B cell (primary cell): ENCODE measurements around the gene BCL2. TPM values are rescaled to one million over a fixed set of nuclear protein-coding genes. Genes with fewer than 3 reads are reported as not detected.

Experiments used
- ATAC-seq: fragments of 200-7000 bp; cut with Tn5 transposase; one replicate; pipeline ENCODE4 v1.10.0; 2021; ENCODE audit warnings: low read depth, mild to moderate bottlenecking, moderate number of reproducible peaks, moderate library complexity
- CTCF ChIA-PET: fragments of 350-600 bp; sonication (Branson Sonifier 250); formaldehyde crosslinking; loops from one replicate; lab custom pipeline; 2021; ENCODE audit warnings: antibody characterized with exemption, inconsistent platforms; lab: Charles Lee
- POLR2A ChIA-PET: fragments of 350-600 bp; sonication (Branson Sonifier 250); formaldehyde crosslinking; loops from one replicate; lab custom pipeline; 2021; ENCODE audit warnings: antibody characterized with exemption; lab: Charles Lee
- DNase-seq: peaks from one replicate; pipeline ENCODE4 v3.0.0; 2013
- H2AFZ ChIP-seq: 2 replicates; pipeline ENCODE4 v1.6.1; 2012; ENCODE audit warnings: mild to moderate bottlenecking, low read depth, low read length; ENCODE audit not compliant: insufficient read depth, poor library complexity, severe bottlenecking
- H3K27ac ChIP-seq, 2 donors: 1 replicate in 1 of 2; 2 replicates in 1 of 2; pipeline ENCODE4 v1.5.1; 2012 to 2013; ENCODE audit warnings: low read length in 2 of 2, mild to moderate bottlenecking in 2 of 2, moderate library complexity in 1 of 2
- H3K27me3 ChIP-seq, 4 experiments: fragments of 200-600 bp in 1 of 4; sonication (generic) in 1 of 4; replicated peaks in 1 of 4; 1 replicate in 2 of 4; 2 replicates in 2 of 4; pipeline versions ENCODE4 v1.6.1 to v1.7.0; 2013 to 2016; ENCODE audit warnings: low read length in 3 of 4, mild to moderate bottlenecking in 2 of 4, mixed read lengths in 1 of 4, moderate library complexity in 1 of 4; ENCODE audit not compliant: insufficient read depth in 4 of 4, control insufficient read depth in 3 of 4; ENCODE audit errors: control extremely low read depth in 1 of 4
- H3K36me3 ChIP-seq, 2 experiments: replicated peaks in 1 of 2; 1 replicate in 1 of 2; 2 replicates in 1 of 2; pipeline versions ENCODE4 v1.6.1 to v1.7.1; 2013; ENCODE audit warnings: low read length in 1 of 2; ENCODE audit not compliant: insufficient read depth in 2 of 2, control insufficient read depth in 1 of 2; ENCODE audit errors: control extremely low read depth in 1 of 2, extremely low read depth in 1 of 2
- H3K4me1 ChIP-seq, 2 donors: fragments of 200-600 bp in 1 of 2; sonication (generic) in 1 of 2; 1 replicate in 1 of 2; 2 replicates in 1 of 2; pipeline versions ENCODE4 v1.5.1 to v1.6.1; 2013 to 2017; ENCODE audit warnings: low read length in 2 of 2; ENCODE audit not compliant: control insufficient read depth in 2 of 2, insufficient read depth in 2 of 2
- H3K4me2 ChIP-seq: replicated peaks from 2 replicates; pipeline ENCODE3; 2012; ENCODE audit warnings: mild to moderate bottlenecking, low read depth, low read length; ENCODE audit not compliant: poor library complexity, severe bottlenecking
- H3K4me3 ChIP-seq, 5 experiments: fragments of 200-600 bp in 1 of 5; sonication (generic) in 1 of 5; 1 replicate in 3 of 5; 2 replicates in 2 of 5; pipeline versions ENCODE4 v1.5.1 to v1.7.0; 2011 to 2016; ENCODE audit warnings: low read length in 4 of 5, mild to moderate bottlenecking in 4 of 5, low read depth in 2 of 5, control low read depth in 1 of 5, moderate library complexity in 1 of 5; ENCODE audit not compliant: insufficient read depth in 1 of 5; ENCODE audit errors: control extremely low read depth in 1 of 5, extremely low read depth in 1 of 5
- H3K79me2 ChIP-seq: fragments of 200-600 bp; sonication (generic); one replicate; pipeline ENCODE4 v1.6.0; 2016; ENCODE audit warnings: low read length; ENCODE audit not compliant: control insufficient read depth, insufficient read depth
- H3K9ac ChIP-seq: fragments of 200-600 bp; sonication (generic); 2 replicates; pipeline ENCODE4 v1.6.1; 2017; ENCODE audit warnings: mild to moderate bottlenecking, low read length, moderate library complexity
- H3K9me3 ChIP-seq, 3 donors: one replicate each; pipeline versions ENCODE4 v1.6.1 to v1.7.1; 2013; ENCODE audit warnings: low read length in 2 of 3; ENCODE audit not compliant: control insufficient read depth in 2 of 3, insufficient read depth in 1 of 3; ENCODE audit errors: control extremely low read depth in 1 of 3
- H4K20me1 ChIP-seq: 2 replicates; pipeline ENCODE4 v1.6.0; 2012; ENCODE audit warnings: mild to moderate bottlenecking, low read length; ENCODE audit not compliant: insufficient read depth, control insufficient read depth, poor library complexity, severe bottlenecking
- H3K27ac Mint-ChIP-seq: one replicate; pipeline ENCODE4 v1.8.0; 2021; ENCODE audit warnings: mixed read lengths
- H3K27me3 Mint-ChIP-seq: one replicate; pipeline ENCODE4 v1.8.0; 2021; ENCODE audit warnings: mixed read lengths
- H3K4me1 Mint-ChIP-seq: one replicate; pipeline ENCODE4 v1.8.0; 2021; ENCODE audit warnings: mixed read lengths
- H3K4me3 Mint-ChIP-seq: one replicate; pipeline ENCODE4 v1.8.0; 2021; ENCODE audit warnings: mixed read lengths
- H3K9me3 Mint-ChIP-seq: one replicate; pipeline ENCODE4 v1.8.0; 2022; ENCODE audit warnings: mixed read lengths; ENCODE audit not compliant: insufficient read depth
- CTCF ChIP-seq: fragments of 200-600 bp; IDR thresholded peaks from one replicate; pipeline ENCODE4 v1.8.0; 2022; ENCODE audit warnings: antibody characterized with exemption, mild to moderate bottlenecking
- EZH2 ChIP-seq: IDR thresholded peaks from 2 replicates; pipeline ENCODE4 v1.6.1; 2012; ENCODE audit warnings: borderline replicate concordance, low read depth, mild to moderate bottlenecking, moderate library complexity, low read length; ENCODE audit not compliant: insufficient read depth, poor library complexity, severe bottlenecking
- WGBS: methylation state at CpG from one replicate; pipeline ENCODE4 v1.1.5; 2013; ENCODE audit warnings: missing lambda C conversion rate; ENCODE audit not compliant: insufficient coverage; 5-methylcytosine and 5-hydroxymethylcytosine counted together
- intact Hi-C: fragments of 100-400 bp; cut with micrococcal nuclease; formaldehyde crosslinking; loops from one replicate; pipeline ENCODE4 v1.10.0; 2022
- polyA plus RNA-seq: library from polyadenylated mRNA; depleted of rRNA; stranded (reverse); fragments of >200 nt; gene quantifications from 2 replicates; pipeline ENCODE4 v1.2.3, GENCODE V29; 2012
- total RNA-seq, 2 donors: library from RNA; stranded (reverse); fragments of 120-200 nt in 1 of 2; gene quantifications; 1 replicate in 1 of 2; 2 replicates in 1 of 2; pipeline versions ENCODE4 v1.2.3 to v1.2.4, GENCODE V29; 2013 to 2022

BCL2 gene
- total and polyA plus RNA-seq, 2 donors (not counting 1 experiment from before 2014, with no cell fraction given): 27.6 to 144 TPM

- H3K4me1 ChIP-seq: peaks cover 4 to 8% of the 10 kb centered on the region in 2 donors
- intact Hi-C loops: loop anchor here (1.0 to 10.0 kb wide), 6 partner anchors 11 to 192 kb away; no protein-coding TSS in a partner anchor
- TF ChIP-seq EZH2 (no peak), CTCF (peak; percentile 80)
- H3K79me2 ChIP-seq: peaks cover 62% of the 10 kb centered on the region
- H2AFZ ChIP-seq: no peak overlapping the region
- peaks cover 30% of the 10 kb centered on the region for H3K4me1 Mint-ChIP-seq
- ChIA-PET POLR2A (interaction anchor here (2.3 kb wide), 2 partner anchors 187 to 192 kb away, joined by 10 to 19 read pairs; partner anchors contain the start of gene BCL2), CTCF (interaction anchor here (0.5 to 10.4 kb wide), 38 partner anchors 8 to 308 kb away, joined by 3 to 165 read pairs (median 4); partner anchors contain the start of gene BCL2)
- no peak overlapping the region for H3K4me3 Mint-ChIP-seq
- no peaks in the 10 kb centered on the region for H3K9me3 ChIP-seq
- no peak overlapping the region for H3K4me2 ChIP-seq
- H3K4me3 ChIP-seq: no peak overlapping the region
- H3K27ac ChIP-seq: peak overlapping the region in 1 of 2 donors; percentile 22
- ATAC-seq (peak; percentile 69), DNase-seq (peak; percentile 79)
- H4K20me1 ChIP-seq: peaks cover 8% of the 10 kb centered on the region
- H3K27me3 ChIP-seq: no peaks in the 10 kb centered on the region
- no peaks in the 10 kb centered on the region for H3K9me3 Mint-ChIP-seq
- WGBS: 89% methylated on average over 4 of the region's 8 CpGs
- H3K36me3 ChIP-seq: peaks cover 0 to 16% of the 10 kb centered on the region in 2 experiments
- no peak overlapping the region for H3K9ac ChIP-seq
- no peaks in the 10 kb centered on the region for H3K27me3 Mint-ChIP-seq
- H3K27ac Mint-ChIP-seq: peak overlapping the region; percentile 86
Observed at GRCh38 chr18:63131106-63131958, 188.2 kb downstream of the BCL2 start.
